MM.1S (cell line): Measurements from ENCODE around the gene ABCG4.

Source experiments
- CTCF ChIP-seq: fragments of 300-600 bp; sonication (generic); IDR thresholded peaks from 2 replicates; pipeline ENCODE4 v1.5.1; 2016; ENCODE audit warnings: antibody characterized with exemption, low read length, mixed read lengths
- EZH2 ChIP-seq: fragments of 300-600 bp; sonication (generic); optimal IDR thresholded peaks from 2 replicates; pipeline ENCODE3; 2017; ENCODE audit warnings: low read depth, mild to moderate bottlenecking, antibody characterized with exemption, low read length, mixed read lengths
- EZH2phosphoT487 ChIP-seq: fragments of 300-600 bp; sonication (generic); IDR thresholded peaks from 2 replicates; pipeline ENCODE4 v1.6.1; 2018; ENCODE audit warnings: antibody characterized with exemption, low read length

GRCh38 chr11:119110439-119110838, 38.4 kb upstream of the ABCG4 start:
- TF ChIP-seq CTCF: no peak
- no peak for TF ChIP-seq EZH2phosphoT487
- TF ChIP-seq EZH2: no peak
